ENCODE results near the gene GLT8D2.

GRCh38 chr12:103975368-103975767, 74.6 kb downstream of the GLT8D2 start:
- TF ChIP-seq EZH2phosphoT487 (conservative IDR thresholded peaks at IDR 0.05; ENCODE audit: low read length), result no peak
- TF ChIP-seq CTCF (IDR thresholded peaks at IDR 0.05; ENCODE audit: insufficient read depth, low read length, poor library complexity, severe bottlenecking), result no peak
